ENCODE measurements around the gene TRMT44.
"Not testable (repeated sequence)": the region's sequence is repeated elsewhere in the genome, so short reads cannot be mapped to it uniquely, and the experiment has no call there.

The TRMT44 gene

GRCh38 chr4:8440492-8441311 is at the start of gene TRMT44, which contains the start of gene ACOX3:
Gene TRMT44, plus strand, starts transcription at chr4:8440777. Its CDS starts 46 bp downstream, at chr4:8440823.
Gene ACOX3, minus strand, starts transcription at chr4:8440723. Its CDS starts 24,202 bp downstream, at chr4:8416521.
- peak; percentile 79 for DNase-seq (ENCODE audit: low read depth)

GRCh38 chr4:8391071-8391470 is 49.5 kb upstream of the TRMT44 start:
- DNase-seq (ENCODE audit: low read depth) = no peak

- DNase-seq (ENCODE audit: low read depth) = peak; percentile 44
Observed at GRCh38 chr4:8391972-8392371, 48.6 kb upstream of the TRMT44 start.

- no peak for DNase-seq (ENCODE audit: low read depth)
Observed at GRCh38 chr4:8392591-8393190, 47.9 kb upstream of the TRMT44 start.

- DNase-seq (ENCODE audit: low read depth) = peak; percentile 97
Observed at GRCh38 chr4:8393593-8394038, 47.0 kb upstream of the TRMT44 start.

GRCh38 chr4:8394061-8394519 is 46.5 kb upstream of the TRMT44 start:
- peak; percentile 20 for DNase-seq (ENCODE audit: low read depth)

- no peak for DNase-seq (ENCODE audit: low read depth)
Observed at GRCh38 chr4:8394806-8395205, 45.8 kb upstream of the TRMT44 start.

GRCh38 chr4:8395504-8396296 is 44.9 kb upstream of the TRMT44 start:
- no peak for DNase-seq (ENCODE audit: low read depth)

GRCh38 chr4:8396762-8397406 is 43.7 kb upstream of the TRMT44 start:
- no peak for DNase-seq (ENCODE audit: low read depth)

GRCh38 chr4:8398347-8398746 is 42.2 kb upstream of the TRMT44 start:
- DNase-seq (ENCODE audit: low read depth) = no peak

- DNase-seq (ENCODE audit: low read depth) = no peak
Observed at GRCh38 chr4:8399298-8399697, 41.3 kb upstream of the TRMT44 start.

GRCh38 chr4:8400632-8401325 is 39.8 kb upstream of the TRMT44 start:
- DNase-seq (ENCODE audit: low read depth) = no peak

- no peak for DNase-seq (ENCODE audit: low read depth)
Observed at GRCh38 chr4:8401665-8402064, 38.9 kb upstream of the TRMT44 start.

- no peak for DNase-seq (ENCODE audit: low read depth)
Observed at GRCh38 chr4:8402181-8402597, 38.4 kb upstream of the TRMT44 start.

GRCh38 chr4:8402640-8403039 is 37.9 kb upstream of the TRMT44 start:
- no peak for DNase-seq (ENCODE audit: low read depth)

GRCh38 chr4:8403173-8403753 is 37.3 kb upstream of the TRMT44 start:
- DNase-seq (ENCODE audit: low read depth) = peak; percentile 67

GRCh38 chr4:8403976-8404375 is 36.6 kb upstream of the TRMT44 start:
- DNase-seq (ENCODE audit: low read depth) = no peak

GRCh38 chr4:8404791-8405515 is 35.6 kb upstream of the TRMT44 start:
- DNase-seq (ENCODE audit: low read depth) = no peak

- DNase-seq (ENCODE audit: low read depth) = no peak
Observed at GRCh38 chr4:8405516-8405875, 35.1 kb upstream of the TRMT44 start.

GRCh38 chr4:8406887-8407286 is 33.7 kb upstream of the TRMT44 start:
- not testable (repeated sequence) for DNase-seq (ENCODE audit: low read depth)

Measured in stromal cell of bone marrow (primary cell).